Stimulated activated CD8-positive, alpha-beta memory T cell treated with anti-CD3 and anti-CD28 coated beads, Interleukin-12 subunit alpha, Interleukin-12 subunit beta, amount 100 ng/mL, for 24 hours (primary cell): ENCODE results near the gene APOL1.
"Not testable (repeated sequence)": the region's sequence is repeated elsewhere in the genome, so short reads cannot be mapped to it uniquely, and the experiment has no call there.

ENCODE experiments used
- DNase-seq: peaks from one replicate; pipeline ENCODE4 v3.0.0-alpha.2; 2020; ENCODE audit errors: extremely low read depth

The APOL1 gene

DNA sequence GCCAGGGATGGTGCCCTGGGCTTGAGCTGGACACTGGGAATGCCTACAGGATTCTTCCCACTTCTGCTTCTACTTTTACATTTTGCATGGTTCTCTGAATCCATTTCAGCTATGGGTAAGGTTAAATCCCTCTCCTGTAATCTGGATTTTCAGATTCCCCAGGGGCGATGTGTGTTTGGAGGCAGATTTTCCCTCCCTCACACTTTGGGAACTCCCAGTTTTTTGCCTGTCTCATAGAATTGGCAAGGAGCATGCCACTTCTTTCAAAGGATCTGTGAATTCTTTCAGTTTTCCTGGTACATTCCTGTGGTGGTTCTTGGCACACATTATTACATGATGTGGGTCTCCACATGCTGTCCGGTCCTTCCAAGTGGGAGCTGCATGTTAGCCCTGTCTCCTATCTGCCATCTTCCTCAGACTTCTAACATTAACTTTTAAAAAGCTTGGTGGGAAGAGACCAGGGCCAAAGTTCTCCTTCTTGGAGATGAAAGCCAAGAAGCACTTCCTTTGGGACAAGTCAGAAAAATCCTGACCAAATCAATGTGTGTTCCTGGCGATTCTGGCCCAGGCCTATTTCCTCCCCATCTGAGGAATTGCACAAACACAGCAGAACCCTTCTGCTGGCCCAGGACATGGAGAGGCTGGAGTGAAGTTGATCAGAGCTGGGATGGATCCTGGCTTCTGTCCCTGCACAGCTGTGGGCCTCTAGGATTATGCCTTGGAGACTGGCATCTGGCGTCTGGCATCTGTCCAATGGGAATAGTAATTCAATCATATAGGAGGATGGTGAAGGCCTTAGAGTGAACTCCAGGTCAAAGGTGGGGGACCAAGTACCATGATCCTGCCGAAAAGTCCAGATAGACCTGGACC is 8.2 kb upstream of the APOL1 start:
- no peak for DNase-seq

DNA sequence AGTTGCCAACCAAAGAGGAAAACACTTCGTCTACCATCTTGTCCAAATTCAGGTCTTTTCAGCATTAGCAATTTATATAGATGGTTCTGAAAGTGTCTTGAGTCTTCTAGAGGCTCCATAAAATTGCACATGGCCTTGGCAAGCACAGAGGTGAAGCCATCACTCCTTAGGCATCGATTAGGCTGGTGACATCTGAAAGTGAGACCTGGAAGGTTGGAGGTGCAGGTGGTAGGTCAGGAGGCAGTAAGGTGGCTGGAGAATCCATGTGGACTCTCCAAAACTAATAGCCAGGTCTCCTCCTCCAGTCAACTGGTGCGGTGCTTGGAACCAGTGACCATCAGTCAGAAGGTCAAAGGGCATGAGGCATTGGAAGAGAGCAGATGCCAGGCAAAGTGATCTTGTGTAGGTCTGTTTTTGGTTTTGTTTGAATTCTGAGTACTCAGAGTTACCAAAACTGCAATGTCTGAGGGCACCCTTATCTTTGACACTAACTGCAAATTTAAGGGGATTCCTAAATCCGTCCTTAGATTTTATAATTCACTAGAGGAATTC is 7.1 kb upstream of the APOL1 start:
- DNase-seq, result no peak

DNA sequence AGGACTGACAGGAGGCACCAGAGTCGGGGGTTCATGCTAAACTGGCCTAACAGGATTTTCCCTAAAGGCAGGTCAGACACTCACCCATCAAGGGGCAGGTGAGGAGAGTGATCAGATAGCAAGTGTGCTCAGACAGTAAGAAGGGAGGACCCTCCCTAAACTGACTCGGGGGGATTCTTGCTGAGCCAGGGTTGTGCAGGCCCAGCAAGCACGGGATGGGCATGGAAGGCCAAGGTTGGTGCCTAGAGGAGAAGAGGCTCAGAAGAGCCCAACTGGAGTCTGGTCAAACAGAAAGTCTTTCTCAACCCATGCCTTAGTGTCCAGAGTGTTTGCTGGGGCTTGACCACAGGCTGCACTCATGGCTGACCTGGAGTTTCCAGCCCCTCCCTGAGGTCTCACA is 6.2 kb upstream of the APOL1 start:
- DNase-seq, result no peak

DNA sequence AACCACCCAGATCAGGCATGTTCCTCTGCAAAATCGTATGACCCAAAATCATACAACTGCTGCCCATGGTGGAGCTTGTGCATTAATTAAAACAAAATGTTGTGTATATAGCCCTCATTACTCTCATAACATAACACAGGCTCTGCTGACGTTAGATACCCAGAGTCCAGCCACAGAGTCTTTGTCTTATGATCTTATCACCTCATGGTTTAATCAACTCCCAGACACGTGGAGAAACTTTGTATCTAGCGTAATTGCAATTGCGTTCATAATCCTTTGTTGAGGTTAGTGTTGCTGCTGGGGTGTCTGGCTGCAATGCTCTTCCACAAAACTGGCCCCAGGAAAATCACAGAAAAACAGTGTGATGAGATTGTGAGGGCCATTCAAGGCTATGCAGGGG is 5.0 kb upstream of the APOL1 start:
- no peak for DNase-seq

DNA sequence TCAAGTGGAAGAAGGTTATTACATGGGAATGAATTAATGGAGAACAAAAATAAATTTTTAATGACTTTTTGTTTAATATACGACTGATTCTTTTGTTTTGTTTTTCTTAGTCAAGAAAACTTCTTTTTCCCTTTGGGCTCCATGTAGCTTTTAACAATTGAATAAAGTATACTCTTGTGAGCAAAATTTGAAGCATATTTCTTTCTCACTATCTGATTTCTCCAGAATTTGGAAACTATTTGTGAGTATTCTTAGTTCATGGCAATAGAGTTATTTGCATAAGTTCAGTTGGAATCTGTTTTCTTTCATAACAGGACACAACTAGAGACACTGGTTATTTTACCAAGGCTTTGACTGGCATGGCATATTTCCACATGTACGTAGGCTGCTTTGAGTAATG is 3.8 kb upstream of the APOL1 start:
- no peak for DNase-seq

DNA sequence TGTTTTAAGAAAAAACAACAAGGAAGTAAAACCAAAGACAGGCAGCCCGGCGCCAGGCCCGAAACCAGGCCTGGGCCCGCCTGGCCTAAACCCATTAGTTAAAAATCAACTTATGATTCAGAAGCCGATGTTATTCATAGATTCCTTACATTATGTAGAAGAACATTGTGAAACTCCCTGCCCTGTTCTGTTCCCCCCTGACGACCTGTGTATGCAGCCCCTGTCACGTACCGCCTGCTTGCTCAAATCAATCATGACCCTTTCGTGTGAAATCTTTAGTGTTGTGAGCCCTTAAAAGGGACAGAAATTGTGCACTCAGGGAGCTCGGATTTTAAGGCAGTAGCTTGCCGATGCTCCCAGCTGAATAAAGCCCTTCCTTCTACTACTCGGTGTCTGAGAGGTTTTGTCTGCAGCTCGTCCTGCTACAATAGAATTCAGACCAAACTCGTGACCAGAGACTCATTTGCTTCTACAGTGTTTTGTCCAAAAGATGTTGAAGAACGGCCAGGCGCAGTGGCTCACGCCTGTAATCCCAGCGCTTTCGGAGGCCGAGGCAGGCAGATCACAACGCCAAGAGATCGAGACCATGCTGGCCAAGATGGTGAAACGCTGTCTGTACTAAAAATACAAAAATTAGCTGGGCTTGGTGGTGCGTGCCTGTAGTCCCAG is 2.5 kb upstream of the APOL1 start:
- DNase-seq, result not testable (repeated sequence)

DNA sequence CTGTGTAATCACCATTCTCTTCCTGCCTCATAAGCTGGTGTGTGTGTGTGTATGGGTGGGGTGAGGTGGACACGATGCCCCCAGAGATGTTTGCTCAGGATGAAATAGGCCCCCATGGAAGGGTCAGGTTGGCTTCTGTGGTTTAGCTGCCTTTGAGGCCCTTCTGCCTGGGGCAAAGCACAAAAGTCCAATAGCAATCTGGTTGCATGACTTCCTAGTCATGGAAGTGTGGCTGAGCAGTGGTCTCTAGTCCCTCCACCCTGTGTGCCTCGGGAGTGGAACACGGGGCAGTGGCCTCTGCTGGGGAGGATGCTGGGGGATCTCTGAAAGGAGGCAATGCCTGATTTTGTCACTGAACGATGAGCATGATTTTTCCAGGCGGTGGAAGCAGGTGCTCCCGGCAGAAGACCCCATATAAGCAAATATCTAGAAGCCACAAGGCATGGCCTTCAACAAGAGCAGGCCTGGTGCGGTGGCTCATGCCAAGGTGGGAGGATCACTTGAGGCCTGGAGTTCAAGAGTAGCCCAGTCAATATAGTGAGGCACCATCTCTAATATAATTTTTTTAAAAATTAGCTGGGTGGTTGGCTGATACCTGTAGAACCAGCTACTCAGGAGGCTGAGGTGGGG is 839 bp upstream of the APOL1 start:
- not testable (repeated sequence) for DNase-seq

DNA sequence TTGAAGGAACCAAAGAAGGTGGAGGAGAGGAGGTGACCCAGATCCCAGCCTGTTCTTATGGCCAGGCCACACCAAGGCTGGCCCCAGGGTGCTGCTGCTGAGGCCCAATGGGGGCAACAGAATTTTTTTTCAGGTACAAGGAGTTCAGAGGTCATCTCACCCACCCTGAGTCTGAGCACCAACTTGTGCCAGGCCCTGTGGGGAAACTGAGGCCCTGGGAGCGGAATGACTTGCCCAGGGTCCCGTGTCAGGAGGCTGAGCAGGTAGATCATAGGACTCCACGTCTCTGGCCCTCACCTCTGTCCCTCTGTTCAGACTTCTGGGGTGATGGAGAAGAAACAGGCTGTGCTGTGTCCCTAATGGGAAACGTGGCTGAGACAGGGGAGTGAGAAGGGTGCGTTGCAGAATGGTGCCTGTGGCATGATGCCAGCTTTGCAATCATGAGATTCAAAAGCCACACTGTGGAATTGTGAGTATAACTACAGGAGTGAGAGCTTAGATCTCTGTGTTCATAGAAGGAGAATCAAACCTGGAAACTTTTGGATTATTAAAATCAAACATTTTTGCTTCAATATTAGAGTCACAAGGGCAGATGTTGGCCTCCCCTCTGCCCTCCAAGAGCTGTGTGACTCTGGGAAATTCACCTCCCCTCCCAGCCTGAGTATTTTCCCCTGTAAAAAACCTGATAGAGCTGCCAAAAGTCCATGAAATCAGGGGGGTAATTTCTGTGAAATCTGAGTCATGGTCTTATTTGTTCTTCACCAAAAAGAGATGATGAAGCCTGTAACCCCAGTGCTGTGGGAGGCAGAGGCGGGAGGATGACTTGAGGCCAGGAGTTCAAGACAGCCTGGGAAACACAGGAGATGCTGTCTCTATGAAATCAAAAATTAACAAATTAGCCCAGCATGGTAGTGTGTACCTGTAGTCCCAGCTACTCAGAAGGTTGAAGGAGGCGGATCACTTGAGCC is 874 bp downstream of the APOL1 start:
- DNase-seq, result no peak

DNA sequence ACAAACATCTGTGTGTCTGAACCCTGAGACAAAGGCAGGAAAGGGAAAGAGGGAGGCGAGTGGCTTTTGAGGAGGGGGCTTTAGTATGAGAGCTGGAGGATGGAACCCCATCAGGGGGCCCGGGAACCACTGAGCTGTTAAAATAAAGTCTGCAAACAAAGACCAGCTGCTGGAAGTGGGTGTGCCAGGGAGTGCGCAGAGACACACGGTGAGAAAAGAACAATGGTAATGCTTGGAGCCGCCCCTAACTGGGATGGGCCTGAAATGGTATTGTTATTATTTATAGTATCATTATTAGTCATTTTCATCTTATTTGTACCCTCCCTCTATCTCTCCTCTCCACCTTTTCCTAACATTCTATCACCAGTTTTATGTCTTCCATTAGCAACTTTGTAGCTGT is 2.6 kb downstream of the APOL1 start:
- DNase-seq, result not testable (repeated sequence)

DNA sequence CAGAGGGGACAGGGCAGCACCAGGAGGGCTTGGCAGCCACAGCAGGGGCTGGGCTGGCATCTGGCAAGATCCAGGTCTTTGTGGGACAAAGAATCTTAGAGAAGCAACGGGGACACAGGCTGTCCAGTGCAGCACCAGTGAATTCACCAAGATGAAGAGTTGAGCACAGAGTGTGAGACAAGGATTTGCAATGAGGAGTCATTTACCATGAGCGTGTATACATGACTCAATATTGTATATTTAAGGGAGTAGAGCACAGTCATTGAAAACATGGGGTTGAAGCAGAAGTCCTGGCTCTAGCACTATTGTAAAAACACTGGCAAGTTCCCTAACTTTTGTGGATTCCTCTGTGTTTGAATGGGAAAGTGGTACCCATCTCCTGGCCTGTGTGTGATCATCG is 3.5 kb downstream of the APOL1 start:
- DNase-seq, result no peak

DNA sequence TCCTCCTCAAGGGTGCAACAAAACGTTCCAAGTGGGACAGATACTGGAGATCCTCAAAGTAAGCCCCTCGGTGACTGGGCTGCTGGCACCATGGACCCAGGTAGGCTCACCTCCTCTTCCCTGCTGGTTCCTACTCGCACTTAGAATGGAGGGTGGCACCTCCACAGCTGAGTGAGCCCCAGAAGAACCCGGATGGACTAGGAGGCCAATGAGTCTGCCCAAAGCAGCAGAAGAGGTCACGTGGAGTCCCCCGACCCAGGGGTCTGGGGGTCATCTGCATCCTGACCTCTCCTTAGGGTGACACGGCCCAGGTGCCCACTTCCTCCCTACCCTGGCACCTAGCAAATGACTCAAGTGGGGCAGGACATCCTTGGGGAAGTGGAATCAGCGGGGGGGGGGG is 4.4 kb downstream of the APOL1 start:
- DNase-seq, result no peak

DNA sequence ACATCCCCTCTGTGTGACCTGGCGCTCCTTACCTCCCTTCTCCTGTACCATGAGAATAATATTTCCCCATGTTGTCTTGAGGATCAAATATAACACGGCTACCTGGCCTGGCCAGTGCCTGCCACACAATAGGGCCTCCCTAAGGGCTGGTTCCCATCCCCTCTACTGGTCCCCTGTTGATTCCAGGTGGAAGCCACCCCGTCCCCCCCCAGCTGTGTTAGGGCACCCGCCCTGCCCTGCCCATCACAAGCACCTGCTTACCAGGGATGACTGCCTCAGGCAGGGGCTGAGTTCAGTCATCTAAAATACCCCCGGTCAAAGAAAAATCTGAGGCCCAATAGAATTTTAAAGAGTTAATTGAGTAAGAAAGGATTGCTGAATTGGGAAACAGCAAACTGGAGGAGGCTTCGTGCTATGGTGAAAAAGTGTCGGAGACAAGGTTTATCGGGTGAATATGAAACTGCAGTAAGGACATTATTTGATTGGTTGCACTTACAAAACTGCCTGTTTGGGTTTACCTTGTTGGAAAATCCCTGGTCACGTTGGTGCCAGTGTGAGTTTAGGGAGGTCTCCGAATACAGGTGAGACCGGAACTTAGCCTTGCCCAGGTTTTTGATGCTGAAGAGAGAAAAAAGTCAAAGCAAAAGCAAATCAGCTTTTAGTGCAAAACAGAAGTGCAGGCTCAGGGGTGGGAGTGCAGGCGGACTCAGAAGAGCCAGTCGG is 5.2 kb downstream of the APOL1 start:
- no peak for DNase-seq

DNA sequence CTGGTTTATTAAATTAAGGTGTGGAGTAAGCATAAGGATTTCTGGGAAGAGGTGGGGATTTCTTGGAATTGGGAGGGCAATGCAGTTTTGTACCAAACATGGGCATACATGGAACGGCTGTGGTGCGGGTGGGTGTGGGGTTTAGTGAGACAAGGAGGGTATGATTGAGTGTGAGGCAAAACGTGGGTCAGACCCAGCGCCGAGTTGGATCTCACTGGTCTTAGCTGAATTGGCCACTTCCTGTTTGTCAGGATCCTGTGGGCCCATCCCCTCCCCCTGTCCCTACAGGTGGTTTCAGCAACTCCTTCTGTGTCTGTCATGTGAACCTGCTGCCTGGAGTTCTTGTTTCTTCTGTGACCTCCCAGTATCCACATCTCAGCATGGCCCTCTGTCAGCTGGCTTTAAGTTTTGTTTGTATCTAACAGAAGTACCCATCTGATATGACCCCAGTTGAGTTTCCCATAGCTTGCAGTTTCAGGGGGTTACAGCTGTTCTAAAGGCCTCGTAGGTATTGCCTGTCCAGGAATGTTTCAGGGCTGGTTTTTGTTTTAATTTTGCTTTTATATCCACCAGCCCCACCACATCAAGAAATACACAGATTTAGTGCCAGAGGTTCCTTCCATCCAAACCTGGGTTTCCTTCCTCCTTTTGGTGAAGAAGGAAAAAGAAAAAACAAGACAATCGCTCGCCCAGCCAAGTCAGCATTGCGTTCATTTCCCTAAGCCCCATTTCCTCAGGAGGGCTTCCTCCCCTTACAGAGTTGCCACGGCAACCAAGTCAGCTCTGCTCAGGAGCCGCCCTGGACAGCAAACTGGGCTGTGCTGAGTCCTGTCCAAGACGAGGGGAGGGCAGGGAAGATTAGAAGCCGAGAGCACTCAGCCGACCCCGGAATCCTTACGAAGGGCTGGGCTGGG is 6.0 kb downstream of the APOL1 start:
- no peak for DNase-seq

DNA sequence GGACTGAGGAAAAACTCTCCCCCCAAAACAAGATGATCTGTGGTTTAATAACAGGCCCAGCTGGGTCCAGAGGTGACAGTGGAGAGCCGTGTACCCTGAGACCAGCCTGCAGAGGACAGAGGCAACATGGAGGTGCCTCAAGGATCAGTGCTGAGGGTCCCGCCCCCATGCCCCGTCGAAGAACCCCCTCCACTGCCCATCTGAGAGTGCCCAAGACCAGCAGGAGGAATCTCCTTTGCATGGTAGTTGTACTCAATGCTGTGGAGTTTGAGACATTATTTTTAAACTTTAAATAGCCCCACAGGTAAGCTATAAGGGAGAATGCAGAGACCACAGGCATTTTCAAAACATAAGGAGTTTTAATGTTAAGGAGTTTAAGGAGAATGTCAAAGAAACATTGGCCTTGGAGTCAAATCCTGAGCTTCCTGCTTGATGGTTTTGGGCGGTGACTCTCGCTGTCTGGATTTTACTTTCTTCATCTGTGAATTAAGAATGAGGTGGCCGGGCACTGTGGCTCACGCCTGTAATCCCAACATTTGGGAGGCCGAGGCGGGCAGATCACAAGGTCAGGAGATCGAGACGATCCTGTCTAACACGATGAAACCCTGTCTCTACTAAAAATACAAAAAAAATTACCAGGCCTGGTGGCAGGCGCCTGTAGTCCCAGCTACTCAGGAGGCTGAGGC is 6.8 kb downstream of the APOL1 start:
- DNase-seq, result no peak

DNA sequence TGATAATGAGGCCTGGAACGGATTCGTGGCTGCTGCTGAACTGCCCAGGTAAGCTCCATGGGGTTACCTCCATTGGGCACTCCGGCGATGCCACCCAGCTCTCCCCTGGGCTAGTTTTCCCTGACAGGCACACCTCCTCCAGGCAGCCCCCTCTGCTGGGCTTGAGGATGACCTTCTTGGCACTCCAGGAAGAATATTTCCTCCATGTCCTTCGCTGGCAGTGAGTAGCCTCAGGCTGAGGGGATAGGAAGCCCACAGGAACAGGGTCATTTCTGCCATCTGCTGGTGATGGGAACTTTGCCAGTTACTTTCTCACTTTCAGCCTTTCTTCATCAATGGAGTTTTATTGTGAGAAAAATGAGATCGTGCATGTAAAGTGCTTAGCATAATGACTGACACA is 8.7 kb downstream of the APOL1 start:
- DNase-seq, result not testable (repeated sequence)

DNA sequence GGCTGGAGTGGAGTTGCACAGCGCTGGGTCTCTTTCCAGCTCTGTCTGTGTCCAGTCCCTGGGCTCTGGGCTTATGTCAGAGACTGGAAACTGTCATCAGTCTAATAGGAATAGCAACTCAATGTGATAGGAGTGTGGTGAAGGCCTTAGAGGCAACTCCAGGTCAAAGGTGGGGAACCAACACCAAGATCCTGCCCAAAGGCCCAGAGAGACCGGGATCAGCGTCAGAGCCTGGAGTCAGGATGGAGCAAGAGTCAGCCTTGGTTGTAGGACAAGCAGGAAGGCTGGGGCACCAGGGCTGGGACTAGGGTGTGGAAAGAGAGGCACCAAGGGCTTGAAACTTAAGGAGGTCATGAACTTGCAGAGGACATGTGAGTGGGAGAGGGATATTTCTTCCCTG is 9.4 kb downstream of the APOL1 start:
- DNase-seq, result not testable (repeated sequence)

DNA sequence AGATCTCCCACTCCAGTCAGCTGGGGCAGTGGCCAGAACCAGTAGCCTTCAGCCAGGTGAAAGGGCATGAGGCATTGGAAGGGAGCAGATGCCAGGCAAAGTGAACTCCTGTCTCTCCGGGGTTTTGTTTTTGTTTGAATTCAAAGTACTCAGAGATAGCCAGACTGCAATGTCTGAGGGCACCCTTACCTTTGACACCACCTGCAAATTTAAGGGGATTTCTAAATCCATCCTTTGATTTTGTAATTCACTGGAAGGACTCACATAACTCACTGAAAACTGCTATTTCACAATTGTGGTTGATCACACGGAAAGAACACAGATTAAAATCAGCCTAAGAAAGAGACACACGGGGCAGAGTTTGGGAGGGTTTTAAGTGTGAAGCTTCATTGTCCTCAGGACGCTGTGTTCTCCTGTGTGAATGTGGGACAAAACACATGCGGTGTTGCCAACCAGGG is 10.3 kb downstream of the APOL1 start:
- not testable (repeated sequence) for DNase-seq

DNA sequence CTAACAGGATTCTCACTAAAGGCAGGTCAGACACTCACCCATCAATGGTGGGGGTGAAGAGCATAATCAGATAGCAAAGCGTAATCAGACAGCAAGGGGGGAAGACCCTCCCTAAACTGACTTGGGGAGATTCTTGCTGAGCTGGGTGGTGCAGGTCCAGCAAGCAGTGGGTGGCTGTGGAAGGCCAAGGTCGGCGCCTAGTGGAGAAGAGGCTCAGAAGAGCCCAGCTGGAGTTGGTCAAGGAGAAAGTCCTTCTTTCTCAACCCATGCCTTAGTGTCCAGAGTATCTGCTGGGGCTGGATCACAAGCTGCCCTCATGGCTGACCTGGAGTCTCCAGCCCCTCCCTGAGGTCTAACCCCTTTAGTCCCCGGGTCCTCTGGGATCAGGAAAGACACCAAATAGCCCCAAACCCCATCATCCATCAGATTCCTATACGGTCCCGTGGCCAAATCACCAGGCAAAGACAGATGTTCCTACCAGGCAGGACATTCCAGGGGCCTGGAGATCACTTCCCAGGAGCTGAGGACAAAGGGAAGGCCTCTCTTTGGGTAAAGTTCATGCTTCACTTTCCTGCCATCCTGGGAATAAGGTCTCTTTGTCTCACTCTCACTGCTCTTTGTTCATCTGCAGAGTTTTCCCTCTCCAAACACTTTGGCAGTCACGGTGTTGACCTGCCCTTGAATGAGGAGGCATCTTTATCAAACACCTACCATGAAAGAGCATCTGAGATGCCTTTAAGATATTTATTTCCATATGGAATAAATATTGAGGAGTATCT is 11.1 kb downstream of the APOL1 start:
- DNase-seq, result not testable (repeated sequence)
